Mucosa of descending colon (tissue), 3 donors: ENCODE results near the gene RPGR. TPM values are rescaled to one million over a fixed set of nuclear protein-coding genes. Genes with fewer than 3 reads are reported as not detected.

ENCODE experiments used
- ATAC-seq: fragments of 200-7000 bp; cut with Tn5 transposase; one replicate; pipeline ENCODE4 v1.9.1; 2020; ENCODE audit warnings: mild to moderate bottlenecking, moderate library complexity
- DNase-seq, 3 donors: peaks; one replicate each; pipeline ENCODE4 v3.0.0-alpha.2; 2020
- H3K36me3 ChIP-seq: fragments of 200-600 bp; one replicate; pipeline ENCODE4 v1.8.0; 2021; ENCODE audit warnings: low read depth, mild to moderate bottlenecking
- H3K4me1 ChIP-seq: fragments of 200-600 bp; one replicate; pipeline ENCODE4 v1.8.0; 2021; ENCODE audit warnings: low read depth, mild to moderate bottlenecking
- H3K4me3 ChIP-seq: fragments of 200-600 bp; one replicate; pipeline ENCODE4 v1.8.0; 2021; ENCODE audit warnings: mild to moderate bottlenecking
- H3K9me3 ChIP-seq: fragments of 200-600 bp; one replicate; pipeline ENCODE4 v1.8.0; 2021; ENCODE audit warnings: mild to moderate bottlenecking
- intact Hi-C, 2 donors: fragments of 100-400 bp; cut with DNase I in 1 of 2; cut with micrococcal nuclease in 1 of 2; formaldehyde crosslinking; loops; one replicate each; pipeline versions ENCODE4 v1.11.0 to v1.11.1; 2022; cut with DNase I, micrococcal nuclease
- total RNA-seq, 3 donors: library from RNA; stranded (reverse); fragmentation: NEBNext Ultra II Directional in 2 of 3; extraction: Animal tissue kit (Norgen Biotek cat#: 25700) in 2 of 3; gene quantifications; one replicate each; pipeline versions ENCODE4 v1.2.1 to v1.2.4, GENCODE V29; 2021 to 2023
- TF ChIP-seq, protein P1 (sequence below): fragments of 200-600 bp; IDR thresholded peaks from one replicate; pipeline ENCODE4 v1.8.0; 2022; ENCODE audit warnings: antibody characterized with exemption, mild to moderate bottlenecking
- donor health status: DM: no; HTN: no; CAD: no; lungs with moderate emphysema.
- donor health status: DM: no; HTN: no; CAD: no.
- donor health status: DM: no; HTN: yes; CAD: no.

The RPGR gene
- total RNA-seq, 3 donors from 2014 or later: 13.1 to 13.6 (median 13.5) TPM

- H3K4me3 ChIP-seq: no peak overlapping the region
- H3K4me1 ChIP-seq: no peaks in the 10 kb centered on the region
- no peaks in the 10 kb centered on the region for H3K36me3 ChIP-seq
- TF ChIP-seq, protein P1, sequence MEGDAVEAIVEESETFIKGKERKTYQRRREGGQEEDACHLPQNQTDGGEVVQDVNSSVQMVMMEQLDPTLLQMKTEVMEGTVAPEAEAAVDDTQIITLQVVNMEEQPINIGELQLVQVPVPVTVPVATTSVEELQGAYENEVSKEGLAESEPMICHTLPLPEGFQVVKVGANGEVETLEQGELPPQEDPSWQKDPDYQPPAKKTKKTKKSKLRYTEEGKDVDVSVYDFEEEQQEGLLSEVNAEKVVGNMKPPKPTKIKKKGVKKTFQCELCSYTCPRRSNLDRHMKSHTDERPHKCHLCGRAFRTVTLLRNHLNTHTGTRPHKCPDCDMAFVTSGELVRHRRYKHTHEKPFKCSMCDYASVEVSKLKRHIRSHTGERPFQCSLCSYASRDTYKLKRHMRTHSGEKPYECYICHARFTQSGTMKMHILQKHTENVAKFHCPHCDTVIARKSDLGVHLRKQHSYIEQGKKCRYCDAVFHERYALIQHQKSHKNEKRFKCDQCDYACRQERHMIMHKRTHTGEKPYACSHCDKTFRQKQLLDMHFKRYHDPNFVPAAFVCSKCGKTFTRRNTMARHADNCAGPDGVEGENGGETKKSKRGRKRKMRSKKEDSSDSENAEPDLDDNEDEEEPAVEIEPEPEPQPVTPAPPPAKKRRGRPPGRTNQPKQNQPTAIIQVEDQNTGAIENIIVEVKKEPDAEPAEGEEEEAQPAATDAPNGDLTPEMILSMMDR: no peak
- DNase-seq: no peak
- intact Hi-C loops: no loop called here
- ATAC-seq: no peak
- H3K9me3 ChIP-seq: no peaks in the 10 kb centered on the region
Measured at GRCh38 chrX:38368774-38369173, 41.5 kb upstream of the RPGR start.

GRCh38 chrX:38365954-38366353 lies 38.6 kb upstream of the RPGR start:
- intact Hi-C loops: no loop called here
- ATAC-seq (no peak), DNase-seq (no peak)

GRCh38 chrX:38363046-38363445 lies 35.7 kb upstream of the RPGR start:
- no peaks in the 10 kb centered on the region for H3K9me3 ChIP-seq
- H3K4me1 ChIP-seq: no peaks in the 10 kb centered on the region
- ATAC-seq: no peak
- DNase-seq: no peak
- H3K4me3 ChIP-seq: no peak overlapping the region
- H3K36me3 ChIP-seq: no peaks in the 10 kb centered on the region
- intact Hi-C loops: no loop called here
- TF ChIP-seq, protein P1: no peak

More at GRCh38 chrX:38365954-38366353, 38.6 kb upstream of the RPGR start:
- H3K4me3 ChIP-seq: no peak overlapping the region
- H3K4me1 ChIP-seq: no peaks in the 10 kb centered on the region
- TF ChIP-seq, protein P1: no peak
- no peaks in the 10 kb centered on the region for H3K36me3 ChIP-seq
- no peaks in the 10 kb centered on the region for H3K9me3 ChIP-seq

- no peak for ATAC-seq
- Histone ChIP-seq H3K4me1 (no peaks in the 10 kb centered on the region), H3K9me3 (no peaks in the 10 kb centered on the region), H3K36me3 (no peaks in the 10 kb centered on the region), H3K4me3 (no peak overlapping the region)
- intact Hi-C loops: no loop called here
- TF ChIP-seq, protein P1: no peak
- no peak for DNase-seq
Measured at GRCh38 chrX:38357747-38358673, 30.7 kb upstream of the RPGR start.

- no peak for DNase-seq
- TF ChIP-seq, protein P1: no peak
- H3K4me3 ChIP-seq: no peak overlapping the region
- intact Hi-C loops: no loop called here
- no peaks in the 10 kb centered on the region for H3K4me1 ChIP-seq
- no peaks in the 10 kb centered on the region for H3K36me3 ChIP-seq
- no peak for ATAC-seq
- H3K9me3 ChIP-seq: no peaks in the 10 kb centered on the region
Measured at GRCh38 chrX:38356401-38356800, 29.1 kb upstream of the RPGR start.
